Calu3 (cell line): ENCODE results near the gene CACNB3. TPM values are rescaled to one million over a fixed set of nuclear protein-coding genes. Genes with fewer than 3 reads are reported as not detected.
A peak's percentile ranks its signal among the peaks of the same experiment; 100 is the strongest.

Experiments used
- BruUV-seq: library from RNA; stranded (reverse); fragments of 400-500 nt; replicated peaks from 2 replicates; lab custom pipeline; 2021; lab: Mats Ljungman, UMichigan
- CTCF ChIA-PET: fragments of 300-600 bp; sonication (Branson Sonifier 250); formaldehyde crosslinking; loops from one replicate; lab custom pipeline; 2022; ENCODE audit warnings: antibody characterized with exemption; lab: Charles Lee
- DNase-seq: peaks from one replicate; pipeline ENCODE4 v3.0.0; 2022
- H3K27ac Mint-ChIP-seq: one replicate; pipeline ENCODE4 v1.8.0; 2022; ENCODE audit warnings: mixed read lengths; ENCODE audit not compliant: unreplicated experiment
- H3K27me3 Mint-ChIP-seq: one replicate; pipeline ENCODE4 v1.8.0; 2022; ENCODE audit warnings: mixed read lengths; ENCODE audit not compliant: unreplicated experiment
- H3K36me3 Mint-ChIP-seq: one replicate; pipeline ENCODE4 v1.8.0; 2022; ENCODE audit warnings: mild to moderate bottlenecking, moderate library complexity, mixed read lengths; ENCODE audit not compliant: insufficient read depth, unreplicated experiment
- H3K4me1 Mint-ChIP-seq: one replicate; pipeline ENCODE4 v1.8.0; 2022; ENCODE audit warnings: mild to moderate bottlenecking, low read depth, mixed read lengths; ENCODE audit not compliant: unreplicated experiment
- H3K4me3 Mint-ChIP-seq: one replicate; pipeline ENCODE4 v1.8.0; 2022; ENCODE audit warnings: mild to moderate bottlenecking, low read depth, moderate library complexity, mixed read lengths; ENCODE audit not compliant: unreplicated experiment
- H3K9me3 Mint-ChIP-seq: one replicate; pipeline ENCODE4 v1.8.0; 2022; ENCODE audit warnings: low read depth, mixed read lengths; ENCODE audit not compliant: unreplicated experiment
- intact Hi-C: fragments of 100-400 bp; cut with micrococcal nuclease; formaldehyde crosslinking; loops from one replicate; pipeline ENCODE4 v1.10.0; 2022; ENCODE audit not compliant: unreplicated experiment
- total RNA-seq: library from RNA; stranded (reverse); gene quantifications from 2 replicates; pipeline ENCODE4 v1.2.3, GENCODE V29; 2022
- TF ChIP-seq, protein P1 (sequence below): fragments of 200-600 bp; IDR thresholded peaks from one replicate; pipeline ENCODE4 v1.8.0; 2022; ENCODE audit warnings: antibody characterized with exemption; ENCODE audit not compliant: unreplicated experiment

Gene CACNB3
- total RNA-seq, 1 experiment from 2014 or later = 21.1 TPM

DNA sequence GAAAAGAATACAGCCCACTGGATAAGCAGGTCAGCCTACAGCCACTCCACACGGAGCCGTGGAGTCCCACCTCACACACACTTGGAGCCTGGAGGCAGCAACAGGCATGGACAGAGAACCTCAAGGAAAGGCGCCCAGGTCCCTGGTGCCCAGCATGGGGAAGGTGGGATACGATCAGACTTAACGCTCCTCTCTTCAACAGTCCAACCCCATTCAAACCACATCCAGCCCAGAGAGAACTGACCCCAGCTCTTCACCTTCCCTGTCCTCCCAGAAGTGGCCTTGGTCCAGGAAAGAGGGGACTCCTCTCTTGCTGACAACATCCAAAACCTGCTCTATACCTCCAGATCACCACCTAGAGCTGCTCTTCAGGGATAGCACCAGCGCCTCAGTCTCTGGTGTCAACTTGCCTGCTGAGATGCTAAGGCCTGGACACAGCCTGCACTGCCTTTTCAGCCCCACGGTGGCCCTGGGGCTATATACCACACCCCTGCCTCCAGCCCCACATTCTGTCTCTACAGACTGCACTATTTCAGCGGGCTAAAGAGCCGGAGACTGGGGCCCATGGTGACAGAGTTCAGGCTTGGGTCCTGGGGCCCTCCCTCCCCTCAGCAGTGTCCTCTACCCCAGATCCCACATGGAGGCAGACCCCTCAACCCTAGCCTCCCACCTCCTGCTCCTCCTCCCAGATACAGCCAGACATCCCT, 36.4 kb upstream of the CACNB3 start:
- DNase-seq = no peak
- Mint-ChIP-seq H3K4me1 (peaks cover 10% of the 10 kb centered on the region), H3K36me3 (peaks cover 10% of the 10 kb centered on the region), H3K9me3 (no peaks in the 10 kb centered on the region), H3K4me3 (no peak overlapping the region), H3K27ac (no peak overlapping the region), H3K27me3 (no peaks in the 10 kb centered on the region)
- BruUV-seq = no TSS peak
- TF ChIP-seq, protein P1, sequence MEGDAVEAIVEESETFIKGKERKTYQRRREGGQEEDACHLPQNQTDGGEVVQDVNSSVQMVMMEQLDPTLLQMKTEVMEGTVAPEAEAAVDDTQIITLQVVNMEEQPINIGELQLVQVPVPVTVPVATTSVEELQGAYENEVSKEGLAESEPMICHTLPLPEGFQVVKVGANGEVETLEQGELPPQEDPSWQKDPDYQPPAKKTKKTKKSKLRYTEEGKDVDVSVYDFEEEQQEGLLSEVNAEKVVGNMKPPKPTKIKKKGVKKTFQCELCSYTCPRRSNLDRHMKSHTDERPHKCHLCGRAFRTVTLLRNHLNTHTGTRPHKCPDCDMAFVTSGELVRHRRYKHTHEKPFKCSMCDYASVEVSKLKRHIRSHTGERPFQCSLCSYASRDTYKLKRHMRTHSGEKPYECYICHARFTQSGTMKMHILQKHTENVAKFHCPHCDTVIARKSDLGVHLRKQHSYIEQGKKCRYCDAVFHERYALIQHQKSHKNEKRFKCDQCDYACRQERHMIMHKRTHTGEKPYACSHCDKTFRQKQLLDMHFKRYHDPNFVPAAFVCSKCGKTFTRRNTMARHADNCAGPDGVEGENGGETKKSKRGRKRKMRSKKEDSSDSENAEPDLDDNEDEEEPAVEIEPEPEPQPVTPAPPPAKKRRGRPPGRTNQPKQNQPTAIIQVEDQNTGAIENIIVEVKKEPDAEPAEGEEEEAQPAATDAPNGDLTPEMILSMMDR = no peak
- intact Hi-C loops = no loop called here
- CTCF ChIA-PET = interaction anchor here (0.6 kb wide), 1 partner anchor 18 kb away, joined by 3 read pairs; no protein-coding TSS in a partner anchor

- H3K4me1 Mint-ChIP-seq = peaks cover 19% of the 10 kb centered on the region
- no peak overlapping the region for H3K27ac Mint-ChIP-seq
- CTCF ChIA-PET = no interaction called here
- no peaks in the 10 kb centered on the region for H3K9me3 Mint-ChIP-seq
- intact Hi-C loops = no loop called here
- peaks cover 10% of the 10 kb centered on the region for H3K36me3 Mint-ChIP-seq
- no TSS peak for BruUV-seq
- no peaks in the 10 kb centered on the region for H3K27me3 Mint-ChIP-seq
- TF ChIP-seq, protein P1 = no peak
- DNase-seq = no peak
- H3K4me3 Mint-ChIP-seq = no peak overlapping the region
Observed at GRCh38 chr12:48782457-48783395, 35.6 kb upstream of the CACNB3 start.

DNA sequence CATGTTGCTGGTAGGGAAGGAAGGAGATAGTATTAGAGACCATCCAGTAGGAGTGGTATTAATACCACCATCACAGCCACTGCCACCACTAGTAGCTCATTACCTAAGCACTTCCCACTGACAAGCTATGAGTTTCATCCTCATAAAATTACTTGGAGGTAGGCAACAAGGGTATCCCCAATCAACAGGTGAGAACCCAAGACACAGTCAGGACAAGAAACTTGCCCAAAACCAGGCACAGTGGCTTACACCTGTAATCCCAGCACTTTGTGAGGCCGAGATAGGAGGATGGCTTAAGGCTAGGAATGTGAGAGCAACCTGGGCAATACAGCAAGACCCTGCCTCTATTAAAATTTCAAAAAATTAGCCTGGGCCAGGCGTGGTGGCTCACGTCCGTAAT, 34.9 kb upstream of the CACNB3 start:
- Mint-ChIP-seq H3K36me3 (peaks cover 16% of the 10 kb centered on the region), H3K27ac (no peak overlapping the region), H3K9me3 (no peaks in the 10 kb centered on the region), H3K27me3 (no peaks in the 10 kb centered on the region), H3K4me3 (no peak overlapping the region), H3K4me1 (peaks cover 24% of the 10 kb centered on the region)
- TF ChIP-seq, protein P1 = no peak
- DNase-seq = no peak
- intact Hi-C loops = no loop called here
- CTCF ChIA-PET = no interaction called here
- BruUV-seq = no TSS peak

- TF ChIP-seq, protein P1 = no peak
- CTCF ChIA-PET = no interaction called here
- no TSS peak for BruUV-seq
- intact Hi-C loops = no loop called here
- H3K36me3 Mint-ChIP-seq = peaks cover 27% of the 10 kb centered on the region
- H3K27me3 Mint-ChIP-seq = no peaks in the 10 kb centered on the region
- peaks cover 18% of the 10 kb centered on the region for H3K4me1 Mint-ChIP-seq
- no peaks in the 10 kb centered on the region for H3K9me3 Mint-ChIP-seq
- H3K4me3 Mint-ChIP-seq = peak overlapping the region; percentile 97
- DNase-seq = no peak
- peak overlapping the region; percentile 12 for H3K27ac Mint-ChIP-seq
Observed at GRCh38 chr12:48786591-48787544, 31.4 kb upstream of the CACNB3 start.
